8988T (cell line): ENCODE measurements around the gene LITAF.

ENCODE experiments used
- DNase-seq: peaks from one replicate; pipeline ENCODE4 v3.0.0; 2011

LITAF gene

GRCh38 chr16:11586856-11587642 is at the start of gene LITAF:
LITAF (minus strand) TSS chr16:11586919; CDS start chr16:11556730, 30,189 bp downstream.
- DNase-seq, result peak; percentile 65

- DNase-seq, result no peak
Observed at GRCh38 chr16:11636172-11636721, 49.5 kb upstream of the LITAF start.

GRCh38 chr16:11635679-11636171 is 49.0 kb upstream of the LITAF start:
- no peak for DNase-seq

GRCh38 chr16:11635113-11635652 is 48.5 kb upstream of the LITAF start:
- no peak for DNase-seq

- DNase-seq, result no peak
Observed at GRCh38 chr16:11634312-11634711, 47.6 kb upstream of the LITAF start.

- no peak for DNase-seq
Observed at GRCh38 chr16:11633113-11633512, 46.4 kb upstream of the LITAF start.

- no peak for DNase-seq
Observed at GRCh38 chr16:11632455-11632939, 45.8 kb upstream of the LITAF start.

- no peak for DNase-seq
Observed at GRCh38 chr16:11631214-11631613, 44.5 kb upstream of the LITAF start.

- DNase-seq, result no peak
Observed at GRCh38 chr16:11630768-11631056, 44.0 kb upstream of the LITAF start.

- DNase-seq, result no peak
Observed at GRCh38 chr16:11630046-11630767, 43.5 kb upstream of the LITAF start.

GRCh38 chr16:11629071-11630030 is 42.6 kb upstream of the LITAF start:
- no peak for DNase-seq

- no peak for DNase-seq
Observed at GRCh38 chr16:11627822-11628457, 41.2 kb upstream of the LITAF start.

- no peak for DNase-seq
Observed at GRCh38 chr16:11627292-11627663, 40.6 kb upstream of the LITAF start.

- no peak for DNase-seq
Observed at GRCh38 chr16:11626657-11627291, 40.1 kb upstream of the LITAF start.

GRCh38 chr16:11625769-11626168 is 39.0 kb upstream of the LITAF start:
- DNase-seq, result no peak

GRCh38 chr16:11624636-11625607 is 38.2 kb upstream of the LITAF start:
- DNase-seq, result no peak

GRCh38 chr16:11624205-11624604 is 37.5 kb upstream of the LITAF start:
- no peak for DNase-seq

GRCh38 chr16:11621920-11622651 is 35.4 kb upstream of the LITAF start:
- no peak for DNase-seq

- DNase-seq, result no peak
Observed at GRCh38 chr16:11621539-11621919, 34.8 kb upstream of the LITAF start.
